Caki2 (cell line): ENCODE data around the gene KLK13. TPM values are rescaled to one million over a fixed set of nuclear protein-coding genes. Genes with fewer than 3 reads are reported as not detected.

Experiments used
- DNase-seq: peaks from one replicate; pipeline ENCODE4 v3.0.0-alpha.2; 2015; ENCODE audit warnings: low read depth
- in situ Hi-C: cut with HindIII; loops from 2 replicates; pipeline ENCODE4 v1.10.0; 2016; ENCODE audit warnings: low sequenced_read_pairs, low pct_unique_long_range_greater_than_20kb, mixed read lengths
- total RNA-seq: library from RNA; depleted of rRNA; stranded (reverse); fragments of >200 nt; shearing (Covaris generic); gene quantifications from 2 replicates; pipeline ENCODE4 v1.2.3, GENCODE V29; 2014; ENCODE audit warnings: low replicate concordance

KLK13 gene
- total RNA-seq, 1 experiment from 2014 or later, result not detected

- no peak for DNase-seq
- in situ Hi-C loops, result no loop called here
Measured at GRCh38 chr19:51093510-51094345, 28.8 kb upstream of the KLK13 start.

DNA sequence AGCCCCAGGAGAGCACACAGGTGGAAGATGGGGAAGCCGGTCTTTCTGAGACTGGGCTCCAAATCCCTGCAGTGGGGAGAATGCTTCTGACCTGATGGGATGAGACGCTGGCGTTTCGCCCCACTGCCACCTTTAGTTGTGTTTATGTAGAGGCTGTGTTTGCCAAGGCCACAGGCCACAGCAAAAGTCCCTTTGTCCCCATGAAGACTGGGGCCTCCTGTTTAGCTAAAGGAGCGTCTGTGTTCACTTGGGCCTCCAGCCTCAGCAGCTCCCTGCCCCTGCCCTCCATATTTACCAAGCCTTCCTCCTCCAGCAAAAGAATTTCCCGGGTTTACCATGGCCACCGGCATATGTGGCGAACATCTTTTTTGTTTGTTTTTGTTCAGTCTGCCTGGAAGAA, 28.2 kb upstream of the KLK13 start:
- in situ Hi-C loops, result no loop called here

GRCh38 chr19:51091895-51092873, 27.3 kb upstream of the KLK13 start:
- no peak for DNase-seq
- in situ Hi-C loops, result no loop called here

More for the DNA sequence above, 28.2 kb upstream of the KLK13 start:
- DNase-seq, result no peak

DNA sequence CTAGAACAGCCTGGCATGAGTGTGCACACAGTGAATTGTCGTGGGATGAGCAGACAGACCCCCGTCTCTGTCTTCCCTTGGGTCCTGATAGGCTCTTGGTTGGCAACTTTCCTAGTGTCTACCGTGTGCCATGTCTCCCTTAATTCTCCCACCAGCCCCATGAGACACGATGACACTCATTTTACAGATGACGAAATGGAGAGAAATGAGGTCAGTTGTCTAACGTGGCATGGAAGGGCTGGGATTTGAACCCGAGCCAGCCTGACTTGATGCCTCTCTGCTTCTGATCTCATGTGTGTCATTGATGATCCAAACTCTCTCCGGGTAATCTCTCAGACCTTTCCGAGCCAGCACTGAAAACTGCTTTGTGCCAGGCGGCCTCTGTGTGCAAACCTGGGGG, 26.2 kb upstream of the KLK13 start:
- in situ Hi-C loops, result no loop called here
- DNase-seq, result no peak

GRCh38 chr19:51090471-51090870, 25.6 kb upstream of the KLK13 start:
- in situ Hi-C loops, result no loop called here
- DNase-seq, result no peak

GRCh38 chr19:51089786-51090185, 24.9 kb upstream of the KLK13 start:
- in situ Hi-C loops, result no loop called here
- DNase-seq, result no peak

GRCh38 chr19:51086153-51086850, 21.4 kb upstream of the KLK13 start:
- in situ Hi-C loops, result no loop called here
- no peak for DNase-seq

GRCh38 chr19:51084505-51084904, 19.6 kb upstream of the KLK13 start:
- no peak for DNase-seq
- in situ Hi-C loops, result no loop called here

- no peak for DNase-seq
- in situ Hi-C loops, result no loop called here
Measured at GRCh38 chr19:51083783-51084182, 18.9 kb upstream of the KLK13 start.

GRCh38 chr19:51083181-51083580, 18.3 kb upstream of the KLK13 start:
- in situ Hi-C loops, result no loop called here
- no peak for DNase-seq

GRCh38 chr19:51082611-51083010, 17.7 kb upstream of the KLK13 start, which contains the start of gene KLK14:
Gene KLK14, minus strand, starts transcription at chr19:51082887. Its CDS starts 273 bp downstream, at chr19:51082614.
- in situ Hi-C loops, result no loop called here
- DNase-seq, result no peak

- DNase-seq, result no peak
- in situ Hi-C loops, result no loop called here
Measured at GRCh38 chr19:51081476-51081875, 16.6 kb upstream of the KLK13 start.

- no peak for DNase-seq
- in situ Hi-C loops, result no loop called here
Measured at GRCh38 chr19:51079481-51080110, 14.7 kb upstream of the KLK13 start.

- no peak for DNase-seq
- in situ Hi-C loops, result no loop called here
Measured at GRCh38 chr19:51078731-51079130, 13.8 kb upstream of the KLK13 start.

- in situ Hi-C loops, result no loop called here
Measured at GRCh38 chr19:51078104-51078503, 13.2 kb upstream of the KLK13 start.

GRCh38 chr19:51076631-51077213, 11.8 kb upstream of the KLK13 start:
- no peak for DNase-seq
- in situ Hi-C loops, result no loop called here

More at GRCh38 chr19:51078104-51078503, 13.2 kb upstream of the KLK13 start:
- no peak for DNase-seq

DNA sequence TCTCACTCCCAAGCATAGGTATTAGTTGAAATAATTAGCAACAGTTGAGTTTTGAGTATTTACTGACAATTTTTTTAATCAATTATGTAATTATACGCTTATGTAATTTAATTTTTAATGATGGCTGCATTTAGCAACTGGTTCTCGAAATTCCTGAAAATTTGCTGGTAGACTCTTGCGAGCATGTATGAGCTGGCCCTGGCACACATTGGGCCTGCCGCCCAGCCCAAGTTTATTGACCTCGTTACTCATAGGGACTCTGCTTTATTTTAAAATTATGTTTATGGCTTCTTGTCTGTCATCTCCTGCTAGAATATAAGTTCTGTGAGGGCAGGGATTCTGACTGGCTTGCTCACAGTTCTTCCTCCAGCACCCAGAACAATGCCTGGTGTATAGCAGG, 11.1 kb upstream of the KLK13 start:
- DNase-seq, result no peak
- in situ Hi-C loops, result no loop called here

- DNase-seq, result no peak
- in situ Hi-C loops, result no loop called here
Measured at GRCh38 chr19:51071095-51071405, 6.2 kb upstream of the KLK13 start.
